NCI-H524 treated with DMSO at 0.1 percent for 48 hours (cell line): ENCODE results near the gene SLC25A28.

Source experiments
- DNase-seq: peaks from one replicate; lab custom pipeline; 2025; lab: John Stamatoyannopoulos, UW

Gene SLC25A28, protein sequence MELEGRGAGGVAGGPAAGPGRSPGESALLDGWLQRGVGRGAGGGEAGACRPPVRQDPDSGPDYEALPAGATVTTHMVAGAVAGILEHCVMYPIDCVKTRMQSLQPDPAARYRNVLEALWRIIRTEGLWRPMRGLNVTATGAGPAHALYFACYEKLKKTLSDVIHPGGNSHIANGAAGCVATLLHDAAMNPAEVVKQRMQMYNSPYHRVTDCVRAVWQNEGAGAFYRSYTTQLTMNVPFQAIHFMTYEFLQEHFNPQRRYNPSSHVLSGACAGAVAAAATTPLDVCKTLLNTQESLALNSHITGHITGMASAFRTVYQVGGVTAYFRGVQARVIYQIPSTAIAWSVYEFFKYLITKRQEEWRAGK

DNA sequence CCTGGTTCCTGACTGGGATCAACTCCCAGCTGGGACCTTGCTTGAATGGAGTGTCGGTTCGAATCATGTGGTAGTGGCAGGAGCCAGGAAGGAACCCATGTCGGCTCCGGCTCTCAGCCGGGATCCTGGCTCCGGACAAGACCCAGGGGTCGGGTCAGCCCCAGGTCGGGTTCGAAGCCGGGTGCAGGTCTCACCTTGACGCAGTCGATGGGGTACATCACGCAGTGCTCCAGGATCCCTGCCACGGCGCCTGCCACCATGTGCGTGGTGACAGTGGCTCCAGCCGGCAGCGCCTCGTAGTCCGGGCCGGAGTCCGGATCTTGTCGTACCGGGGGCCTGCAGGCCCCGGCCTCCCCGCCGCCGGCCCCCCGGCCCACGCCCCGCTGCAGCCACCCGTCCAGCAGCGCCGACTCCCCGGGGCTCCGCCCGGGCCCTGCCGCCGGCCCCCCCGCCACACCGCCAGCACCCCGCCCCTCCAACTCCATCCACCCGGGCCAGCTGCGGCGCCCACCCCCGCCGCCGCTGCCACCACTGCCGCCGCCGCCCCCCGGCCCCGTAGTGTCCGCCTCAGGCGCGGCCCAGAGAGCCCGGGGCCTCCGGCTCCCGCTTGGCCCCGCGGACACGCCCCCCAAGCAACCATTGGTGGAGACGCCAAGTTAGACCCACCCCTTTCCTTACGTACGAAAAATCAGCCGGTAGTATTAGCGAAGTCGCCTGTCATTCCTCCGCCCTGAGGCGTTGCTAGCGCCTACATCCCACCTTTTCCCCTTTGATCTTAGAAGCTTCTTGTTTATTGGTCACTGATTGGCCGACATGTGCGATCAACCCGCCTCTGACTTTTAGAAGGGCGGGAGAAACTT lies at the start of gene SLC25A28:
Gene SLC25A28, minus strand, starts transcription at position 589 of the 860 bp plus-strand sequence. Its CDS starts 104 bp downstream, at position 485.
- peak; percentile 86 for DNase-seq

DNA sequence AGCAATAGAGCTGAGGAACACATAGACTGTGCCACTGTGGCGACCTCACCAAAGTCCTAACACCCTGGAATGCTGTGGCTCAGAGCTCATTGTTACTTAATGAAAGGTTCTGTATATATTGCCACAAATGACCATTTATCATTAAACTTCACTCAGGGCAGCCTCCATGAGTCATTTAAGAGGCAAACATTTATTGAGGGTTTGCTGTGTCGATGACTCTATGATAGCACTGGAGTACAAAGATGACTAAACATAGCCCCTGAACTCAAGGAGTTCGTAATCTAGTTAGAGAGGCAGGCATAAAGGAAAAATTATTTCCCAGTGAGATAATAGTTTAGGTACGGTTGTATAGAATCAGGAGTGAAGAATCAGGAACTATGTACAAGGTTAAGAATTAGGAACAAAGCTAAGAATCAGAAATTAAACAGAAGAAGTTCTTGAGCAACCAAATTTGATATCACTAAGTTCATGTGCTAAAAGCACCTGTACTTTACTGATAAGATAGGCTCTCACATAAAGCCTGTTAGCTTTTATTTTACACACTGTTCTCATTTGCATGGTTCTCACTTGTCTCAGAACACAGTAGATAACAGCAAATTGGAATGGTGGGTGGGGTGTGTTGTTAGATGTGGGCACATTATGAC lies 47.0 kb upstream of the SLC25A28 start:
- no peak for DNase-seq

DNA sequence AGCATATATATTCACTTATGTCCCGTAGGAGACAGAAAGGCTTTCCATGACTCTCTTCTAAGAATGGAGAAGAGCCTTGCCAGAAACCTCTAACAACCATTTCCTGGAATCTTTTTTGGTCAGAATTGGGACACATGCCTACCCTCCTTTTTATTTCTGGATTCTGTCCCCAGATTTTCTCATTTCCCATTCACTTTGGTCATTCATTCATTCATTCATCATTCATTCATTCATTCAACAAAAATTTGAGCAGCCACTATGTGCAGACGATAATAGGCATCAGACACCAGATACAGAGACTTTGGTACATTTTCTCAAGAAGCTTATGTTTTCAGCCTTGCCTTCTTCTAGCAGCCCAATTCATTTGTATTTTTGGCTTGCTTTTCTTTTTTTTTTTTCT lies 45.1 kb upstream of the SLC25A28 start:
- no peak for DNase-seq

DNA sequence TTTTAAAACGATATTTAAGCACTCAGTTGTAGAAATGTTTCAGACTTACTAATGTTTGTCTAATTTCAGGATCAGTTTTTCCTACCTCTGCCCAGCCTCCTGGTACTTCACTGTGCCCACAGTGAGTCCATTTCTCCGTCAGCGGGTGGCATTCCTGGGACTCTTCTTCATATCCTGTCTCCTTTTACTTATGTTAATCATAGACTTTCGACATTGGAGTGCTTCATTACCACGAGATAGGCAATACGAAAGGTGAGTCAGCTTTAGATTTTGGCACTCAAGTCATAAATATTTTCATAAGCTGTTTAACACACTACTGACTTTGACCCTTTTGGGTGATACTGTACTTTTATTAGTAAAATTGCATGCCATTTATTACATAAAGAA lies 41.1 kb upstream of the SLC25A28 start:
- DNase-seq = no peak

DNA sequence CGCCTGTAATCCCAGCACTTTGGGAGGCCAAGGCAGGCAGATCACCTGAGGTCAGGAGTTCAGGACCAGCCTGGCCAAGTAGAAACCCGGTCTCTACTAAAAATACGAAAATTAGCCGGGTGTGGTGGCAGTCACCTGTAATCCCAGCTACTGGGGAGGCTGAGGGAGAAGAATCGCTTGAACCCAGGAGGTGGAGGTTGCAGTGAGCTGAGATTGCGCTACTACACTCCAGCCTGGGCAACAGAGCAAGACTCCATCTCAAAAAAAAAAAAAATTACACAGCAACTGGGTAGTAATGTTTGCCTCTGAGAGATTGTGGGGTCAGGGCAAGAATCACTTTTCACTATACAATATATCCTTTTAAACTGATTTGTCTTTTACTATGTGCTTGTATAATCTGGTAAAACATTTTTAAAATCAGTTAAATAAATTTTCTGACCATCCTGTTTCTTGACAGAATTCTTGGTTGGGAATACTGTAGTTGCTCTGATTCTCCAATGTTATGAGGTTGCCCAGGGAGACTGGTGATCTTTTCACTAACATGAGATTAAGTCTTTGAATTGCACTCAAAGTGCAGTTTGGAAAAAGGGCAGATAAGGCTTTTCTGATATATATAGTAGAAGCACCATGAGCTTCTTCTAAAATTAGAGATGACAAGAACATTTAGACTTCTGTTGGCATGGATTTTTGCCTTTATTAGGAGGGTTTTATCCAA lies 40.6 kb upstream of the SLC25A28 start:
- no peak for DNase-seq

DNA sequence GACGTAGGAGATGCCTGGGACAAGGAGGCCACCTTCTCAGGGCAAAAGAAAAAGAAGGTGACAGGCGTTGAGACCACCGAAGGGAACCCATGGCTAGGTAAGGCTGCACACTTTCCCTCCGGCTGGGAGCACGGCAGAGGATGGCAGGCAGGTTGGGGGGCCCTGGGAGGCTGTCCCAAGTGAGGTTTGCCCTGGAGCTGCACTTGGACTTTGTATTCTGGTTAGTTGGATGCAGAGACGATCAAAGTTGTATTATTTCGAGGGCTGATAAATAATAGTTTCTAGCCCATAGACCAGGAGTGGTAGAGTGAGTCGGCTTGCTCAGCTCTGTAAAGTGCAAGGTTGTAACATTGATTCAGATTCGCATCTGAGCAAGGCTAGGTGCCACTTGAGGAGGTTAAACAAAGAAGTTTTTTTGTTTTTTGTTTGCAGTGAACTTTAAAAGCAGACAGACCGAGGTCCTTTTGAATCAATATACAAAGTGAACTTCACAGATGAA lies 39.7 kb upstream of the SLC25A28 start:
- DNase-seq = no peak

DNA sequence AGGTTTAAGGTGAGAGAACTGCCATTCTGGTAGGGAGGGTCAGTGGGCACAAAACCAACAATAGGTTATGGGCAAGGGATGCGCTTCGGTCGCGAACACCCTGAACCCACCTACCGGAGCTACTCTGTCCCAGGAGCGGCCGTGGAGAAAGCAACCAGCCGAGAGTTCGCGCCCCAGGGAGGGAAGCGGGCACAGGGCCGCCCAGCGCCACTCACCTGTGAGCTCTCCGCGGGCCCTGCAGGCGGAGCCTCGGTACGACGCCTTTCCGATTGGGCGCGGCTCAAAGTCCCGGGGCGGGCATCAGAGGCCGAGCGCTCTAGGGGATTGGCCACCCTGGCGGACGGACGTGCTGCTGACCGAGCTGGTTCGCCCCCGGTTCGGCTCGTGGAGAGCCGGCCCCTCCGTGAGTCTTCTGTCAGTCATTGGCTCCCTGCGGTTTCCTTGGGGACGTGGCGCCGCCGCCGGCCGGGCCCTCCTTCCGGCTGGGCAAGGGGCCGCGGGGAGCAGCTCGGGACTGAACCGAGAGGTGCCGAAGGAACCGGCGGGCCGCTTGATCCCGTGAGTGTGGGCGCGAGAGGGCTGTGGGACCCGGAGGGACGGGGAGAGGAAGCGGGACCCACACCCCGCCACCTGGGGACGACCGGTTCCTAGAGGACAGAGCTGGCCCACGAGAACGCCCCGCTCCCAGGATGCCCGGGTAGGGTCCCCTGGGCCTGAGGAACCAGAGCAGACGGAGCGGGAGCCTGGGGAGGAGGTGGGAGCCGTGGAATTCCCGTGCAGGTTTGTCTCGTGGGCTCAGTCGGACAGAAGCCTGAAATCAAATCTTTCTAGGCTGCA lies 39.0 kb upstream of the SLC25A28 start, which contains the start of gene ENTPD7:
Gene ENTPD7, plus strand, starts transcription at position 479 of the 837 bp plus-strand sequence. CDS start 448 bp downstream, outside the sequence.
- peak; percentile 18 for DNase-seq

DNA sequence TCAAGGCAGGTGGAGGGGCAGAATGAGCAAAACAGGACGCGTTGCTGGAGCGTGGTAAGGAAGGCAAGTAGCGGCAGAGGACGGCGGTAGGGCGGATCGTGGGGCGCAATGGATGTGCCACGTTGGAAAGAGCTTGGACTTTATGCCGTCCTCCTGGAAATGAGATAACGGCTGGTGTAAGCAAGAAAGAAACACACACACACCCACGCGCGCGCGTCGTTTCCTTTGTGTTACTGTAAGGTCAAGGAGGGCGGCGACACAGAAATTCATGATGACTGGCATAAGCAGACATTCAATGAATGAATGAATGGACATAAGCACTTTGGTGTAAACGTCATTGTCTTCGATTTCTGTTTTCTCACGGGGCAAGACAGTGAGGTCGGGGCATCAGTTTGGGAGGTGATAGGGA lies 38.4 kb upstream of the SLC25A28 start:
- DNase-seq = no peak

DNA sequence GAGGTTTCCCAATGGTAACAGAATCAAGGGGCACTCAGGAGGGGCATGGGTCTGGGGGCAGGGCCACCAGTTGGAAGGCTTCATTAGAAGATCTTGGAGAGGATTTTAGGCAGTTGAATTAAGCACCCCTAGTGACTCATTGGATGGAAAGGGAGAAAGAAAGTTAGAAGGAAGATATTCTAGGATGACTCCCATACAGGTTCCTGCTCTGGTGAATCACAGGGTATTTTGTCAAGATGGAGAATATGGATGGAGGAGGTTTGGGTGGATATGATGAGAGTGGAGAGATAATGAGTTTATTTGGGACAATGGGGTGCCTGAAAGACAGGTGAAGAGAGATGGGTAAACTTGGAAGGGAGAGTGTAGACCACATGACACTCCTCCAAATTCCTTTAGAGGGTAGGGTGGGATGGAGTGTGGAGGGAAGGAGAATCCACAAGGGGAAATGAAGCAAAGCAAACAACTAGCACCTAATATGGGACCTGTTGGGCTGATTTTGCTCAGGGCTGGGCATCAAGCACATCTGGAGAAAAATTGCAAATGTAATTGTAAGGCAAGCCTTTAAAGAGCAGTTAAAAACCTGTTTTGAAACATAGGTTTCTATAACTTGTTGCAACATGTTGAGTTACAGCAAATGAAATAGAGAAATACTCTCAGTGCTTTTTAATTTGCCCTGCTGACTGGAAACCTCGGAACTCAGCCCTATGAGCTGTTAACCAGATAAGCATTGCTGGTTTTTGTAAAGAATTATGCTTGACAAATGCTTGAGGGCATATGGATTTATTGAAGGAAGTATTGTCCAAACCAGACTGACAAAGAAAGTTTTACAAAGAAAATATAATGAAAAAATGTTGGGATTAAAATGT lies 36.2 kb upstream of the SLC25A28 start:
- no peak for DNase-seq

DNA sequence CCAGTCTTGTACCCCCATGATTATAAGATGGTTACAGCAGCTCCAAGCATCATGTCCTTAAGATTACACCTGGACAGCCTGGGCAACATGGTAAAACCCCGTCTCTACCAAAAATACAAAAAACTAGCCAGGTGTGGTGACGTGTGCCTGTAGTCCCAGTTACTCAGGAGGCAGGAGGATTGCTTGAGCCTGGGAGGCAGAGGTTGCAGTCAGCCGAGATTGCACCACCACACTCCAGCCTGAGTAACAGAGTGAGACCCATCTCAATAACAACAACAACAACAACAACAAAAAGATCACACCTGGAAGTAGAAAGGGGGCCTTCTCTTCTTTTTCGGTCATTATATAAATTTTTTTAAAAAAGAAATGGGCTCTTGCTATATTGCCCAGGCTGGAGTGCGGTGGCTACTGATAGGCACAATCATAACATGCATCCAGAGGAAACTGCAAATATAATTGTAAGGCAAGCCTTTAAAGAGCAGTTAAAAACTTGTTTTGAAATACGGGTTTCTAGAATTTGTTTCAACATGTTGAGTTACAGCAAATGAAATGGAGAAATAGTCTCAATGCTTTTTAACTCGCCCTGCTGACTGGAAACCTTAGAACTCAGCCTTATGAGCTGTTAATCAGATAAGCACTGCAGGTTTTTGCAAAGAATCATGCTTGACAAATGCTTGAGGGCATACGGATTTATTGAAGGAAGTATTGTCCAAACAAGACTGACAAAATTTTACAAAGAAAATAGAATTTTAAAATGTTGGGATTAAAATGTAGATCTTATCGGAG lies 34.3 kb upstream of the SLC25A28 start:
- no peak for DNase-seq

DNA sequence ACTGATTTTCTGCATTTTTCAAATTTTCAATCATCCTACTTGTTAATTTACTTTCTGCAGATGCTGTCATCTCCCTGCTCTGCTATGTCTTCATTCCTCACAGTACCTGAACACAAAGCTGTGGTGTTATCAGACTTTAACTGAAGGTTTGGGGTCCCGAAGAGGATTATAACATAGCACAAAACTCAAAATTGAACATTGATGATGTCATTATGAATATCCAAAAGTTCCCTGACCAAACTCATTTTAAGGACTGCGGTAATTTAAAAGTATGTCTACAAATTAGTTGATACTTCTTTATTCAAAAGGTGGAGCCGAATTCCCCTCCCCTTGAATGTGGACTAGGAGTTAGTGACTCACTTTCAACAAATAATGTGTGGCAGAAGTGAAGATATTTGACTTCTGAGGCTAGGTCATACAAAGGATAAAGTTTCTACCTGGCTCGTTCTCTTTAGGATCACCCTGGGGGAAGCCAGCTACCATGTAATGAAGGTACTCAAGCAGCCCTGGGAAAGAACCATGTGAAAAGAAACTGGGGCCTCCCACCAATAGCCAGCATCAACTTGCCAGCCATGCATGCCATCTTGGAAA lies 32.7 kb upstream of the SLC25A28 start:
- no peak for DNase-seq

DNA sequence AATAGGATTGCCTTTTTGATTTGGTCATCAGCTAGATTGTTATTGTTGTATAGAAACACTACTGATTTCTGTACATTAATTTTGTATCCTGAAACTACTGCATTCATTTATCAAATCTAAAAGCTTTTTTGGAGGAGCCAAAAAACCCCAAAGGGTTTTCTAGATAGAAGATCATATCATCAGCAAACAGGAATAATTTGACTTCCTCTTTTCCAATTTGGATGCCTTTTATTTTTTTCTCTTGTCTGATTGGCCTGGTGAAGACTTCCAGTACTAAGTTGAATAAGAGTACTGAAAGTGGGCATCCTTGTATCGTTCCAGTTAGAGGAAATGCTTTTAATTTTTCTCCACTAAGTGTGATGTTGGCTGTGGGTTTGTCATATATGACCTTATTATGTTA lies 28.5 kb upstream of the SLC25A28 start:
- DNase-seq = no peak

DNA sequence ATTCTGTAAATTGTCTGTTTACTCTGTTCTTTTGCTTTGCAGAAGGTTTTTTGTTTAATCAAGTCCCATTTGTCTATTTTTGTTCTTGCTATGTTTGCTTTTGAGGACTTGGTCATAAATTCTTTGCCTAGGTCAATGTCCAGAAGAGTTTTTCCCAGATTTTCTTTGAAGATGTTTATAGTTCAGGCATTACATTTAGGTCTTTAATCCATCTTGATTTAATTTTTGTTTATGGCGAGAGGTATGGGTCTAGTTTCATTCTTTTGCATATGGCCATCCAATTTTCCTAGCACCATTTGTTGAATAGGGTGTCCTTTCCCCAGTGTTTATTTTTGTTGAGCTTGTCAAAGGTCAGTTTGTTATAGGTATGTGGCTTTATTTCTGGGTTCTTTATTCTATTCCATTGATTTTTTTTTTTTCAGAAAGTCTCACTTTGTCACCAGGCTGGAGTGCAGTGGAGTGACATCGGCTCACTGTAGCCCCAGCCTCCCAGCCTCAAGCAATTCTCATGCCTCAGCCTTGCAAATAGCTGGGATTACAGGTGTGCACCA lies 27.4 kb upstream of the SLC25A28 start:
- DNase-seq = no peak

DNA sequence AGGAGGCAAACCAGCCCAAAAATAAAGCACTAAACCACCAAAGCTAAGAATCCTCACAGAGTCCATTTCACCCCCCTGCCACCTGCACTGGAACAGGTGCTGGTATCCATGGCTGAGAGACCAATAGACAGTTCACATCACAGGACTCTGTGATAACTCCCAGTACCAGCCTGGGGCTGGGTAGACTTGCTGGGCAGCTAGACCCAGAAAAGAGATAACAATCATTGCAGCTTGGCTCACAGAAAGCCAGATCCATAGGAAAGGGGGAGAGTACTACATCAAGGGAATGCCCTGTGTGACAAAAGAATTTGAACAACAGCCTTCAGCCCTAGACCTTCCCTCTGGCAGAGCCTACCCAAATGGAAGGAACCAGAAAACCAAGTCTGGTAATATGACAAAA lies 13.6 kb upstream of the SLC25A28 start:
- DNase-seq = no peak

DNA sequence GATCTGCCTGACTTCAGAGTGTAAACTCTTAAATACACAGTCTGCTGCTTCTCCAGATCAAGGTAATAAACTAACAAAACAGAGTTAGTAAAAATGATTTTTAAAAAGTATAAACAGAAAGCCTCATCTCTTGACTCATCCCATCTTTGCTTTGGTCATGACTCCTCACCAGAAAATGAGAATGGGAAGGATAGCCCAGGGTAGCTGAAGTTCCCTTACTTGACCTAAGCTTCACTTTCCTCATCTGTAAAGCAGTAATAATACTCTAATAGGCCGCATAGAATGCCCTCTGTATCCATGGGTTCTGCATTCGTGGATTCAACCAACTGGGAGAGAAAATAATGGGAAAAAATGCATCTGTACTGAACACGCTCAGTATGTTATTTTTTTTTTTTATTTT lies 11.3 kb upstream of the SLC25A28 start:
- DNase-seq = no peak

DNA sequence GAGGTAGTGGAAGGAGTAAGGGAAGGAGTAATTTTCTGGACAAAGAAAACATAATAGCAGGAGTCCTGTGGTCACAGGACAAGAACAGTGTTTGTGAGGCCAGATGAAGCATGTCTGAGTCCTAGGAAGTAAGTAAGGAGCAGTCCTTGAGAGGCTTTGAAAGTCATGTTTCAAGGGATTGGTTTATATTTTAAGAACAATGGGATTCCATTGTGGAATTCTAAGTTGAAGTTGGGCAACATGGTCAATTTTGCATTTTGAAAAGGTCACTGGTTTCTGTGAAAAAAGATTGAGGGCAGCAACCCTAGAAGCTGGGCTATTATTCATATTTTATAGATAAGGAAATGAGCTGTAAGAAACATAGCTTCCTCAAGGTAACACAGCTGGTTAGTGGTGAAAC lies 10.8 kb upstream of the SLC25A28 start:
- DNase-seq = no peak

DNA sequence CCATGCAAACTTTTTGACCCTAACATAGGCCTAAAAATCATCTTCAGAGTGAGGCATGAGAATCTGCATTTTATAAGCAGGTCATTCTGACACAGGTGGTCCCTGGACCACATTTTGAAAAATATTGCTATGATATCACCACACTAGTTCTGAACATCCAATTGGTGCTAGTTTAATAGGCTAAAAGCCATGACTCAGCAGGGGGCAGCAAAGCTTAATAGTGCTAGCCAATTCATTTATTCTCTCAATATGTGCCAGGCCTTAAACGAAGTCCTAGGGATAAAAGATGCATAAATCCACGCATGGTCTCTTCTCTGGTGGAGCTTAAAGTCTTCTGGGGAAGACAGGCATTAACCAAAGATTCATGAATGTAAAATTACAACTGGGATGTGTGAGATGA lies 10.2 kb upstream of the SLC25A28 start:
- DNase-seq = no peak

DNA sequence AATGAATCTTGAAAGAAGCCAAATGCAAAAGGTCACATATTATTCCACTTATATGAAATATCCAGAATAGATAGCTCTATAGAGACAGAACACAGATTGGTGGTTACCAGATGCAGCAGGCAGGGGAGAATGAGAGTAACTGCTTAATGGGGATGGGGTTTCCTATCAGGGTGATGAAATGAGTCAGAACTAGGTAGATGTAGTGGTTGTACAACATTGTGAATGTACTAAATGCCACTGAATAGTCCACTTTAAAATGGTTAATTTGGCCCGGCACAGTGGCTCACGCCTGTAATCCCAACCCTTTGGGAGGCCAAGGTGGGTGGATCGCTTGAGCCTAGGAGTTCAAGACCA lies 9.4 kb upstream of the SLC25A28 start:
- no peak for DNase-seq
